ENCODE measurements around the gene DTNB.

GRCh38 chr2:25337276-25337675, 336.1 kb downstream of the DTNB start:
- TF ChIP-seq CTCF (IDR thresholded peaks at IDR 0.05) (no peak), POLR2A (IDR thresholded peaks at IDR 0.05) (no peak)

Measured in Peyer's patch (tissue), 4 donors.